Activated T-cell treated with anti-CD3 and anti-CD28 coated beads for 4 hours (primary cell): Measurements from ENCODE around the gene MEA1.

Experiments
- DNase-seq: peaks from one replicate; pipeline ENCODE4 v3.0.0-alpha.2; 2020

The MEA1 gene

GRCh38 chr6:42969431-42969830 lies 44.3 kb downstream of the MEA1 start:
- no peak for DNase-seq

DNA sequence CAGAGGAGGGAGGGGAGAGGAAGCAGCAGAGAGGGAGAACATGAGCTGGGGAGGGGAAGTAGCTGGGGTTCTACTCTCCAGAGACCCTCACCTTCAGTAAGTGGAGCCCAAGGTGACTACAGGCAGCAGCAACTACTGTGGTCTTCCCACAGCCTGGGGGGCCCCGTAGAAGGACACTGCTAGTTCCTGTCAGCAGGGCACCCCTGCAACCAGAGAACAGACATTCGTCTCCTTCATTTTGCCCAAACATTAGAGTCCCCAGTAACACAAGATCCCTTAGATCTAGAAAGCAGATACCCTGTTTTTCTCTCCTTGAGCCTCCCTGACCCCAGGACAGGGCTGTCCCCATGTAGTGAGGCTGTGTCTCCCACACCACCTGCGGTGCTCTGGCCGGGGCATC lies 45.0 kb downstream of the MEA1 start:
- no peak for DNase-seq

- DNase-seq, result no peak
These were observed 45.5 kb downstream of the MEA1 start for GRCh38 chr6:42968126-42968701.

DNA sequence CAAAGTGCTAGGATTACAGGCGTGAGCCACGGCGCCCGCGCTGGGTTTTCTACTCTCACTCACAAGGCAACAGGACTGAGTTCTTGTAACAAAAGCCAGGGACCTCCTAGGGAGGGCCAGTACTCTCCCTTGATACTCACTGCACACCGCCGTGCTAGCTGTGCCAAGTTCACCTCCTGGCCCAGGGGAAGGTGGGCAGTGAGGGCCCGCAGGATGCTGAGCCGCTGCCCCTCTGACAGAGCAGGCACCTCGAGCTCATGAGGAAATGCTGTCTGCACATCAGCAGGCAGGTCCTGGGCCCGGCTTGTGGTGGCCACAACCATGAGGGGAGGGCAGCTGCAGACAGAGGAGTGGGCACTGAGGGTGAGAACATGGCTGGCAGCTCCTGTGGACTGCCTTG lies 46.5 kb downstream of the MEA1 start:
- DNase-seq, result no peak

GRCh38 chr6:42966571-42966970 lies 47.2 kb downstream of the MEA1 start:
- no peak for DNase-seq

DNA sequence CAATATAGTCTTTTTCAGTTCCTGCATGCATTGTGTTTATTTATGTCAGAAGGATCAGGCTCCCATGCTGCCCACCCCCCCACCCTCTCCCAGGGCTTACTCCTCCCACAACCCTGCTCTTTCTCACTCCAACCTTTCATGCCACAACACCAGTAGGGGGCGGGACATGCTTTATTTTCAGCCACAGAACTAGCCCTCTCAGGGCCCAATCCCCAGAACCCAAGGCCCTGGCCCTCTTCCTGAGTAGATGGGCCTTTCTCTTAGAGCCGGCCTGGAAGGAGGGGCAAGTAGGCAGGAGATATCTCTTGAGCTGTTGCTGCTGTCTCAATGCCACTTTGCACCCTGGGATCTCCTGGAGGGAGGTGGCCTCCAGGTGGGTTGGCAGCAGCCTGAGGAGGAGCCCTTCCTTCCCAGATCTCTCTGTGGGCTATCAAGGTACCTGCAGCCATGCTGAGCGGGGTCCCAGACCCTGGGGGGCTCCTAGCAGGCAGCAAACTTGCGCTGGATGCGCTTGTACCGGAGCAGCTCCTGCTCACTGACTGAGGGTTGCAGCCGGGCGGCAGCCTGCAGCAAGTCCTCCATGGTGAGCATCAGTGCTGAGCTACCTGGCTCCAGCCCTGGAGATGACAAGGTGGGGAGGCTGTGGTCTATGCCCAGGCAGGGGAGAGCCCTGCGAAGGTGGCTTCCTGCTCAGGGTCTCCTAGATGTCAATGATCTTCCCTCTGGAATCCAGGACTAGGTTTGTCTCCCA lies 49.7 kb downstream of the MEA1 start:
- DNase-seq, result no peak

DNA sequence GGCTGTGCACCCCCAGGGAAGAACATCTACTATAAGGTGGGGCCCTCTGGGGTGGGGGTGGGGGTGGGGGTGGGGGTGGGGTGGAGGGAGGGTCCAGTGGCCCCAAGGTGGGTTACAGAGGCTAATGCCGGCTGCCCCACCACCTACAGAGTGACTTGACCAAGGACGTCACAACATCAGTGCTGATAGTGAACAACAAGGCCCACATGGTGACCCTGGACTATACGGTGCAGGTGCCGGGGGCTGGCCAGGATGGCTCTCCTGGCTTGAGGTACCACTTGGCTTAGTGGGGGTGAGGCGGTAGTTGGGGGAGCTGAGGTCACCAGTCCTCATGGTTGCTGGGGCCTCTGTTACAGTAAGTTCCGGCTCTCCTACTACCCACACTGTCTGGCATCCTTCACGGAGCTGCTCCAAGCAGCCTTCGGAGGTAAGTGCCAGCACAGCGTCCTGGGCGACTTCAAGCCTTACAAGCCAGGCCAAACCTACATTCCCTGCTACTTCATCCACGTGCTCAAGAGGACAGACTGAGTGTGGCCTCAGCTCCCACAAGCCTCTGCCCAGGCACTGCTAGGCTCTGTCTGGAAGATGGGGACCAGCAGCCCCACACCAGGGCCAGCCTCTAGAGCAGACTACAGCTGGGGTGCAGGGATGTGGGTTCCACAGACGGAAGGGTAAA lies 50.4 kb downstream of the MEA1 start:
- no peak for DNase-seq

- DNase-seq, result no peak
These were observed 51.1 kb downstream of the MEA1 start for GRCh38 chr6:42962502-42963178.

DNA sequence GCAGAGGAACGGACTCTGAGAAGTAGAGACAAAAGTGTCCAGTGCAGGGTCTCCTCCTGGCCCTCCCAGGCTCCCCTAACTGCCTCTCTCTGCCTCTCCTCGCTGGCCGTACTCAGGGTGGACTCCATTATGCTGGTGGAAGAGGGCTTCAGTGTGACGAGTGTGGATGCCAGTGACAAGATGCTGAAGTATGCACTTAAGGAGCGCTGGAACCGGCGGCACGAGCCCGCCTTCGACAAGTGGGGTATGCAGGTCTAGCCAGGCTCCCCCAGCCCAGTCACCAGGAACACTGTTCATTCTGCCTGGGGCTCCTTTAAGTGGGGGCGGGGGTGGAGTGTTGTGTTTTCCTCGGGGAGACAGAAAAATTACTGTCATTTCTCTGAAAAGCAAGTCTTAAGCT lies 51.6 kb downstream of the MEA1 start:
- DNase-seq, result no peak
